ENCODE measurements around the gene NRAP. TPM values are rescaled to one million over a fixed set of nuclear protein-coding genes. Genes with fewer than 3 reads are reported as not detected.

NRAP gene
- total and polyA plus RNA-seq, 2 of the 4 experiments (the other 2 are of a cell fraction), result not detected

GRCh38 chr10:113540845-113541548, 122.8 kb downstream of the NRAP start:
- no peak overlapping the region for H2AK9ac ChIP-seq (replicated peaks; ENCODE audit: low read depth, low read length, poor library complexity)
- H3K36me3 ChIP-seq (ENCODE audit: control insufficient read depth, insufficient read depth, low read length), result no peaks in the 10 kb centered on the region
- H3K9me1 ChIP-seq (ENCODE audit: insufficient read depth, low read length), result no peaks in the 10 kb centered on the region
- no peaks in the 10 kb centered on the region for H3K79me1 ChIP-seq (ENCODE audit: low read depth in 1 of 2, low read length in 2 of 2)
- no peak overlapping the region for H2BK5ac ChIP-seq (ENCODE audit: low read depth, low read length, poor library complexity, severe bottlenecking)
- dilution Hi-C loops (cut with HindIII; ENCODE audit: low sequenced_read_pairs, unreplicated experiment), result no loop called here
- no peak overlapping the region for H3K18ac ChIP-seq (ENCODE audit: low read depth, low read length)
- H4K8ac ChIP-seq (ENCODE audit: low read depth in 2 of 2, low read length in 2 of 2), result no peak overlapping the region
- H4K5ac ChIP-seq (ENCODE audit: low read depth, low read length), result no peak overlapping the region
- no peak overlapping the region for H3K4me2 ChIP-seq (ENCODE audit: low read depth, low read length)
- H3K9me3 ChIP-seq (ENCODE audit: control insufficient read depth, insufficient read depth, low read length), result no peaks in the 10 kb centered on the region
- H3K4me3 ChIP-seq (ENCODE audit: insufficient read depth, low read depth, low read length), result no peak overlapping the region
- no peak overlapping the region for H4K91ac ChIP-seq (ENCODE audit: insufficient read depth, low read depth, low read length)
- no peak overlapping the region for H3K14ac ChIP-seq (replicated peaks; ENCODE audit: low read depth, low read length)
- H3K9ac ChIP-seq (ENCODE audit: low read depth, low read length), result no peak overlapping the region
- in situ Hi-C loops (cut with MboI; ENCODE audit: low sequenced_read_pairs), result no loop called here
- no peaks in the 10 kb centered on the region for H3K27me3 ChIP-seq (ENCODE audit: control insufficient read depth, insufficient read depth, low read length)
- CTCF ChIA-PET, result no interaction called here
- POLR2A ChIA-PET (ENCODE audit: unreplicated experiment), result no interaction called here
- H3K4me1 ChIP-seq (ENCODE audit: control insufficient read depth, insufficient read depth, low read length), result no peaks in the 10 kb centered on the region
- WGBS, 2 experiments (ENCODE audit: extremely low coverage in 2 of 2, insufficient read length in 1 of 2), result 76% methylated on average over 2 of the region's 7 CpGs; no CpG with 5 or more reads in 1 of the 2 experiments
- BruUV-seq (replicated peaks), result no TSS peak
- H2BK15ac ChIP-seq (ENCODE audit: low read depth, low read length), result no peak overlapping the region
- H2AFZ ChIP-seq (replicated peaks; ENCODE audit: low read length, poor library complexity), result no peak overlapping the region
- no peak overlapping the region for H2BK120ac ChIP-seq (ENCODE audit: low read depth, low read length)
- H3K4ac ChIP-seq (ENCODE audit: low read depth, low read length), result no peak overlapping the region
- no peak overlapping the region for H3K23ac ChIP-seq (ENCODE audit: low read depth, low read length)
- H4K20me1 ChIP-seq (ENCODE audit: insufficient read depth, low read length), result no peaks in the 10 kb centered on the region
- TF ChIP-seq CHD1 (IDR thresholded peaks at IDR 0.05; ENCODE audit: low read depth, low read length) (no peak), RAD21 (IDR thresholded peaks at IDR 0.05; ENCODE audit: low read length) (no peak), FOS (IDR thresholded peaks at IDR 0.05; ENCODE audit: low read depth, low read length) (no peak), RCOR1 (IDR thresholded peaks at IDR 0.05; ENCODE audit: insufficient replicate concordance, low read length) (no peak), NFE2L2 (IDR thresholded peaks at IDR 0.05; ENCODE audit: low read depth, low read length) (no peak), USF2 (IDR thresholded peaks at IDR 0.05; ENCODE audit: low read depth, low read length) (no peak), CEBPB (IDR thresholded peaks at IDR 0.05; ENCODE audit: low read depth, low read length) (no peak), MXI1 (IDR thresholded peaks at IDR 0.05; ENCODE audit: borderline replicate concordance, low read depth, low read length) (no peak), BHLHE40 (IDR thresholded peaks at IDR 0.05; ENCODE audit: low read depth, low read length) (no peak), RFX5 (IDR thresholded peaks at IDR 0.05; ENCODE audit: low read depth, low read length) (no peak), MAFK (IDR thresholded peaks at IDR 0.05; ENCODE audit: low read depth, low read length) (no peak), ELK1 (IDR thresholded peaks at IDR 0.05; ENCODE audit: borderline replicate concordance, low read depth, low read length) (no peak), MAZ (IDR thresholded peaks at IDR 0.05; ENCODE audit: borderline replicate concordance, low read depth, low read length) (no peak), SMC3 (IDR thresholded peaks at IDR 0.05; ENCODE audit: low read depth, low read length) (no peak)
- TF ChIP-seq, protein P1, sequence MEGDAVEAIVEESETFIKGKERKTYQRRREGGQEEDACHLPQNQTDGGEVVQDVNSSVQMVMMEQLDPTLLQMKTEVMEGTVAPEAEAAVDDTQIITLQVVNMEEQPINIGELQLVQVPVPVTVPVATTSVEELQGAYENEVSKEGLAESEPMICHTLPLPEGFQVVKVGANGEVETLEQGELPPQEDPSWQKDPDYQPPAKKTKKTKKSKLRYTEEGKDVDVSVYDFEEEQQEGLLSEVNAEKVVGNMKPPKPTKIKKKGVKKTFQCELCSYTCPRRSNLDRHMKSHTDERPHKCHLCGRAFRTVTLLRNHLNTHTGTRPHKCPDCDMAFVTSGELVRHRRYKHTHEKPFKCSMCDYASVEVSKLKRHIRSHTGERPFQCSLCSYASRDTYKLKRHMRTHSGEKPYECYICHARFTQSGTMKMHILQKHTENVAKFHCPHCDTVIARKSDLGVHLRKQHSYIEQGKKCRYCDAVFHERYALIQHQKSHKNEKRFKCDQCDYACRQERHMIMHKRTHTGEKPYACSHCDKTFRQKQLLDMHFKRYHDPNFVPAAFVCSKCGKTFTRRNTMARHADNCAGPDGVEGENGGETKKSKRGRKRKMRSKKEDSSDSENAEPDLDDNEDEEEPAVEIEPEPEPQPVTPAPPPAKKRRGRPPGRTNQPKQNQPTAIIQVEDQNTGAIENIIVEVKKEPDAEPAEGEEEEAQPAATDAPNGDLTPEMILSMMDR (conservative IDR thresholded peaks at IDR 0.05; ENCODE audit: low read depth, low read length), result no peak
- no peak overlapping the region for H3K56ac ChIP-seq (ENCODE audit: extremely low read depth, insufficient read depth, low read length)
- no peak overlapping the region for H2AK5ac ChIP-seq (ENCODE audit: low read depth, low read length)
- ATAC-seq (ENCODE audit: low read depth), result no peak
- no peak for DNase-seq
- H2BK20ac ChIP-seq (ENCODE audit: low read depth, low read length), result no peak overlapping the region
- intact Hi-C loops (cut with micrococcal nuclease), result no loop called here
- H3K27ac ChIP-seq (ENCODE audit: insufficient read depth, low read length), result no peak overlapping the region
